ENCODE results near the gene RDH14.

RDH14 gene

GRCh38 chr2:18566145-18566769 lies 5.8 kb upstream of the RDH14 start:
- no peak overlapping the region for H3K4me3 ChIP-seq (ENCODE audit: low read depth, low read length)
- TF ChIP-seq CTCF (IDR thresholded peaks at IDR 0.05; ENCODE audit: low read depth, low read length): no peak

GRCh38 chr2:18560797-18561085 lies 288 bp upstream of the RDH14 start:
- TF ChIP-seq CTCF (IDR thresholded peaks at IDR 0.05; ENCODE audit: low read depth, low read length): no peak

GRCh38 chr2:18559531-18560030 lies 872 bp downstream of the RDH14 start:
- peak overlapping the region; percentile 87 for H3K4me3 ChIP-seq (ENCODE audit: low read depth, low read length)
- no peak for TF ChIP-seq CTCF (IDR thresholded peaks at IDR 0.05; ENCODE audit: low read depth, low read length)

More at GRCh38 chr2:18560797-18561085, 288 bp upstream of the RDH14 start:
- H3K4me3 ChIP-seq (ENCODE audit: low read depth, low read length): peak overlapping the region; percentile 87

GRCh38 chr2:18558458-18558857 lies 2.0 kb downstream of the RDH14 start:
- H3K4me3 ChIP-seq (ENCODE audit: low read depth, low read length): no peak overlapping the region

GRCh38 chr2:18557121-18557520 lies 3.3 kb downstream of the RDH14 start:
- no peak overlapping the region for H3K4me3 ChIP-seq (ENCODE audit: low read depth, low read length)

More at GRCh38 chr2:18558458-18558857, 2.0 kb downstream of the RDH14 start:
- TF ChIP-seq CTCF (IDR thresholded peaks at IDR 0.05; ENCODE audit: low read depth, low read length): no peak

GRCh38 chr2:18552351-18553077 lies 7.9 kb downstream of the RDH14 start:
- no peak for TF ChIP-seq CTCF (IDR thresholded peaks at IDR 0.05; ENCODE audit: low read depth, low read length)
- H3K4me3 ChIP-seq (ENCODE audit: low read depth, low read length): no peak overlapping the region

More at GRCh38 chr2:18557121-18557520, 3.3 kb downstream of the RDH14 start:
- TF ChIP-seq CTCF (IDR thresholded peaks at IDR 0.05; ENCODE audit: low read depth, low read length): no peak

- no peak for TF ChIP-seq CTCF (IDR thresholded peaks at IDR 0.05; ENCODE audit: low read depth, low read length)
- no peak overlapping the region for H3K4me3 ChIP-seq (ENCODE audit: low read depth, low read length)
These were observed 8.8 kb downstream of the RDH14 start for GRCh38 chr2:18551623-18552022.
